Endothelial cell of umbilical vein (primary cell): ENCODE results near the gene CPLANE2. TPM values are rescaled to one million over a fixed set of nuclear protein-coding genes. Genes with fewer than 3 reads are reported as not detected.

Experiments
- BruUV-seq: library from RNA; stranded (reverse); fragments of 400-500 nt; replicated peaks from 2 replicates; lab custom pipeline; 2021; lab: Mats Ljungman, UMichigan
- CTCF ChIA-PET: fragments of 300-600, 350-600 bp; sonication (Branson Sonifier 250); formaldehyde crosslinking; loops from one replicate; lab custom pipeline; 2021; ENCODE audit warnings: antibody characterized with exemption, inconsistent platforms; lab: Charles Lee
- POLR2A ChIA-PET: fragments of 300-600, 350-600 bp; sonication (Branson Sonifier 250); formaldehyde crosslinking; loops from one replicate; lab custom pipeline; 2021; ENCODE audit warnings: antibody characterized with exemption, inconsistent platforms; lab: Charles Lee
- DNase-seq: peaks from one replicate; pipeline ENCODE4 v3.0.0-alpha.2; 2011; ENCODE audit warnings: low read depth, low spot score
- FAIRE-seq: peaks from 2 replicates; lab custom pipeline; 2011; peaks lifted over from hg19 to GRCh38; lab: Jason Lieb, UNC
- H2AFZ ChIP-seq: 2 replicates; pipeline ENCODE4 v1.6.0; 2012; ENCODE audit warnings: low read depth, low read length, control low read depth, inconsistent platforms
- H3K27ac ChIP-seq: 2 replicates; pipeline ENCODE4 v1.5.1; 2011; ENCODE audit warnings: low read depth, mild to moderate bottlenecking, control low read depth, low read length, moderate library complexity; ENCODE audit not compliant: insufficient read depth
- H3K27me3 ChIP-seq, 2 experiments: 2 replicates each; pipeline versions ENCODE4 v1.6.0 to v1.6.1; 2011; ENCODE audit warnings: low read length in 2 of 2, mixed read lengths in 1 of 2; ENCODE audit not compliant: control insufficient read depth in 2 of 2, insufficient read depth in 2 of 2
- H3K36me3 ChIP-seq, 2 experiments: 2 replicates in 1 of 2; 3 replicates in 1 of 2; pipeline ENCODE4 v1.5.1; 2011; ENCODE audit warnings: low read length in 2 of 2, mild to moderate bottlenecking in 1 of 2, moderate library complexity in 1 of 2; ENCODE audit not compliant: control insufficient read depth in 2 of 2, insufficient read depth in 2 of 2; ENCODE audit errors: extremely low read depth in 1 of 2
- H3K4me1 ChIP-seq: 3 replicates; pipeline ENCODE4 v1.5.1; 2011; ENCODE audit warnings: mild to moderate bottlenecking, low read length; ENCODE audit not compliant: control insufficient read depth, insufficient read depth; ENCODE audit errors: extremely low read depth
- H3K4me2 ChIP-seq: 2 replicates; pipeline ENCODE4 v1.6.1; 2011; ENCODE audit warnings: low read length, control low read depth, mixed read lengths; ENCODE audit not compliant: insufficient read depth
- H3K4me3 ChIP-seq, 3 experiments: fragments of 200-600 bp in 1 of 3; sonication (generic), shearing (Covaris generic) in 1 of 3; replicated peaks in 1 of 3; 2 replicates each; pipeline ENCODE4 v1.5.1; 2011 to 2016; ENCODE audit warnings: control low read depth in 3 of 3, low read length in 3 of 3, mild to moderate bottlenecking in 2 of 3, inconsistent platforms in 1 of 3, low read depth in 1 of 3, moderate library complexity in 1 of 3; ENCODE audit not compliant: insufficient read depth in 1 of 3
- H3K79me2 ChIP-seq: 2 replicates; pipeline ENCODE4 v1.6.0; 2012; ENCODE audit warnings: low read length, inconsistent platforms; ENCODE audit not compliant: control insufficient read depth, insufficient read depth
- H3K9ac ChIP-seq: replicated peaks from 2 replicates; pipeline ENCODE3; 2011; ENCODE audit warnings: low read length, control low read depth; ENCODE audit not compliant: insufficient read depth; ENCODE audit errors: extremely low read depth
- H3K9me1 ChIP-seq: replicated peaks from 3 replicates; pipeline ENCODE4 v1.6.0; 2011; ENCODE audit warnings: mild to moderate bottlenecking, low read length; ENCODE audit not compliant: control insufficient read depth, insufficient read depth; ENCODE audit errors: extremely low read depth
- H3K9me3 ChIP-seq: replicated peaks from 2 replicates; pipeline ENCODE4 v1.5.1; 2012; ENCODE audit warnings: low read length, inconsistent platforms; ENCODE audit not compliant: control insufficient read depth, insufficient read depth
- H4K20me1 ChIP-seq: replicated peaks from 2 replicates; pipeline ENCODE3; 2011; ENCODE audit warnings: mild to moderate bottlenecking, low read length; ENCODE audit not compliant: control insufficient read depth, insufficient read depth; ENCODE audit errors: extremely low read depth
- EZH2 ChIP-seq: IDR thresholded peaks from 2 replicates; pipeline ENCODE4 v1.6.1; 2012; ENCODE audit warnings: borderline replicate concordance, low read depth, mild to moderate bottlenecking, moderate library complexity, low read length, inconsistent platforms; ENCODE audit not compliant: severe bottlenecking
- FOS ChIP-seq: IDR thresholded peaks from 2 replicates; pipeline ENCODE4 v1.6.1; 2011; ENCODE audit warnings: mild to moderate bottlenecking, low read length, moderate library complexity, borderline replicate concordance; ENCODE audit not compliant: insufficient read depth
- GATA2 ChIP-seq: IDR thresholded peaks from 2 replicates; pipeline ENCODE4 v1.7.0; 2011; ENCODE audit warnings: low read depth, mild to moderate bottlenecking, moderate library complexity, mixed read lengths, low read length; ENCODE audit not compliant: insufficient read length, insufficient read depth
- JUN ChIP-seq: IDR thresholded peaks from 2 replicates; pipeline ENCODE4 v1.6.1; 2011; ENCODE audit warnings: borderline replicate concordance, low read depth; ENCODE audit not compliant: insufficient read length, insufficient read depth
- MYC ChIP-seq: IDR thresholded peaks from one replicate; pipeline ENCODE4 v1.6.1; 2011; ENCODE audit warnings: mild to moderate bottlenecking, low read depth, low read length
- POLR2A ChIP-seq: IDR thresholded peaks from 2 replicates; pipeline ENCODE4 v1.6.1; 2012; ENCODE audit warnings: low read depth, mild to moderate bottlenecking, control low read depth, low read length
- POLR2AphosphoS5 ChIP-seq: IDR thresholded peaks from 2 replicates; pipeline ENCODE4 v1.6.1; 2012; ENCODE audit warnings: low read depth, mild to moderate bottlenecking, control low read depth, low read length, moderate library complexity; ENCODE audit not compliant: insufficient read depth
- dilution Hi-C: fragments of 300-500 bp; cut with MboI; formaldehyde crosslinking; loops from one replicate; pipeline ENCODE4 v1.15.0; 2019; ENCODE audit warnings: low sequenced_read_pairs; ENCODE audit not compliant: extremely low pct_ligation_motif_present
- intact Hi-C: fragments of 100-400 bp; cut with micrococcal nuclease; formaldehyde crosslinking; loops from one replicate; pipeline ENCODE4 v1.10.0; 2022
- polyA plus RNA-seq, 4 experiments: library from polyadenylated mRNA; depleted of rRNA in 3 of 4; stranded (reverse) in 3 of 4; unstranded in 1 of 4; fragments of >200 nt; gene quantifications; 2 replicates each; pipeline versions ENCODE4 v1.2.1 to v1.2.3, GENCODE V29; 2011 to 2012; ENCODE audit warnings: missing spikeins in 1 of 4
- total RNA-seq: library from RNA; stranded (reverse); gene quantifications from 2 replicates; pipeline ENCODE4 v1.2.3, GENCODE V29; 2021
- TF ChIP-seq, protein P1 (sequence below), 2 donors: IDR thresholded peaks; 1 replicate in 1 of 2; 2 replicates in 1 of 2; pipeline ENCODE4 v1.5.1; 2011; ENCODE audit warnings: low read length in 2 of 2, mild to moderate bottlenecking in 2 of 2, moderate library complexity in 2 of 2, control low read depth in 1 of 2, inconsistent platforms in 1 of 2, low read depth in 1 of 2; ENCODE audit not compliant: insufficient read depth in 1 of 2; ENCODE audit errors: extremely low read depth in 1 of 2
- TF ChIP-seq, protein P2 (sequence below): IDR thresholded peaks from 2 replicates; pipeline ENCODE4 v1.6.1; 2011; ENCODE audit not compliant: insufficient read depth, insufficient read length

CPLANE2 gene
- total and polyA plus RNA-seq, 2 donors (not counting 3 experiments of a cell fraction or from before 2014, with no cell fraction given), result 3.9 to 4.6 TPM

DNA sequence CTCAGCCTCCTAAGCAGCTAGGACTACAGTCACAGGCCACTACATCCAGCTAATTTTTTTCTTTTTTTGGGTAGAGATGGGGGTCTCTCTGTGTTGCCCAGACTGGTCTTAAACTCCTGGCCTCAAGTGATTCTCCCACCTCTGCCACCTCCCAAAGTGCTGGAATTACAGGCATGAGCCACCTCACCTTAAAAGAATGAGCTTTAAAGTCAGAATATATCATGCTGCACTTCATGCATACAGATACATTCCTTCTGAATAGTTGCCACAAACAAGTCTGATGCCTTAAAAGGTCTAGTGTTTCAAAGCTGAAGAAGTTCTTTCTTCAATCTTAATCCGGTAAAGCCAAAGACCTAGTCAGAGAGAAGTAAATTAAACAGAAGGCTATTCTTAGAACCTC lies 23.8 kb upstream of the CPLANE2 start:
- no peak for FAIRE-seq
- H3K36me3 ChIP-seq, result peaks cover 2% of the 10 kb centered on the region in 2 experiments
- H4K20me1 ChIP-seq, result peaks cover 2% of the 10 kb centered on the region
- dilution Hi-C loops (no loop called here), intact Hi-C loops (no loop called here)
- H3K4me3 ChIP-seq, result no peak overlapping the region
- TF ChIP-seq FOS, result no peak
- no peak for TF ChIP-seq GATA2
- TF ChIP-seq JUN, result no peak
- TF ChIP-seq, protein P1, sequence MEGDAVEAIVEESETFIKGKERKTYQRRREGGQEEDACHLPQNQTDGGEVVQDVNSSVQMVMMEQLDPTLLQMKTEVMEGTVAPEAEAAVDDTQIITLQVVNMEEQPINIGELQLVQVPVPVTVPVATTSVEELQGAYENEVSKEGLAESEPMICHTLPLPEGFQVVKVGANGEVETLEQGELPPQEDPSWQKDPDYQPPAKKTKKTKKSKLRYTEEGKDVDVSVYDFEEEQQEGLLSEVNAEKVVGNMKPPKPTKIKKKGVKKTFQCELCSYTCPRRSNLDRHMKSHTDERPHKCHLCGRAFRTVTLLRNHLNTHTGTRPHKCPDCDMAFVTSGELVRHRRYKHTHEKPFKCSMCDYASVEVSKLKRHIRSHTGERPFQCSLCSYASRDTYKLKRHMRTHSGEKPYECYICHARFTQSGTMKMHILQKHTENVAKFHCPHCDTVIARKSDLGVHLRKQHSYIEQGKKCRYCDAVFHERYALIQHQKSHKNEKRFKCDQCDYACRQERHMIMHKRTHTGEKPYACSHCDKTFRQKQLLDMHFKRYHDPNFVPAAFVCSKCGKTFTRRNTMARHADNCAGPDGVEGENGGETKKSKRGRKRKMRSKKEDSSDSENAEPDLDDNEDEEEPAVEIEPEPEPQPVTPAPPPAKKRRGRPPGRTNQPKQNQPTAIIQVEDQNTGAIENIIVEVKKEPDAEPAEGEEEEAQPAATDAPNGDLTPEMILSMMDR (IDR thresholded peaks at IDR 0.05; ENCODE audit: extremely low read depth in 1 of 2, insufficient read depth in 1 of 2, low read depth in 1 of 2, low read length in 2 of 2), result no peak
- TF ChIP-seq POLR2AphosphoS5, result no peak
- TF ChIP-seq, protein P2, sequence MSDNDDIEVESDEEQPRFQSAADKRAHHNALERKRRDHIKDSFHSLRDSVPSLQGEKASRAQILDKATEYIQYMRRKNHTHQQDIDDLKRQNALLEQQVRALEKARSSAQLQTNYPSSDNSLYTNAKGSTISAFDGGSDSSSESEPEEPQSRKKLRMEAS, result no peak
- TF ChIP-seq MYC, result no peak
- TF ChIP-seq EZH2, result no peak
- no peak for TF ChIP-seq POLR2A
- H3K9me3 ChIP-seq, result no peaks in the 10 kb centered on the region
- no peak overlapping the region for H3K9ac ChIP-seq
- H3K9me1 ChIP-seq, result no peaks in the 10 kb centered on the region
- DNase-seq, result no peak
- no peak overlapping the region for H3K27ac ChIP-seq
- POLR2A ChIA-PET, result no interaction called here
- no TSS peak for BruUV-seq
- no peak overlapping the region for H3K4me2 ChIP-seq
- H3K4me1 ChIP-seq, result no peaks in the 10 kb centered on the region
- H2AFZ ChIP-seq, result no peak overlapping the region
- no peaks in the 10 kb centered on the region for H3K79me2 ChIP-seq
- CTCF ChIA-PET, result interaction anchor here (0.6 to 1.2 kb wide), 2 partner anchors 103 to 174 kb away, joined by 3 to 5 read pairs; no protein-coding TSS in a partner anchor
- no peaks in the 10 kb centered on the region for H3K27me3 ChIP-seq
